MCF 10A (cell line): ENCODE data around the gene KIF18A. TPM values are rescaled to one million over a fixed set of nuclear protein-coding genes. Genes with fewer than 3 reads are reported as not detected.
A peak's percentile ranks its signal among the peaks of the same experiment; 100 is the strongest.

Source experiments
- BruUV-seq: library from RNA; stranded (reverse); fragments of 400-500 nt; replicated peaks from 2 replicates; lab custom pipeline; 2021; lab: Mats Ljungman, UMichigan
- CTCF ChIA-PET: fragments of 300-600 bp; sonication (Branson Sonifier 250); formaldehyde crosslinking; extraction: SDS; loops from one replicate; lab custom pipeline; 2021; ENCODE audit warnings: antibody characterized with exemption, inconsistent platforms; lab: Yijun Ruan, JAX
- POLR2A ChIA-PET: fragments of 300-600, 350-650 bp; sonication (Branson Sonifier 250); formaldehyde crosslinking; extraction: SDS; loops from one replicate; lab custom pipeline; 2020; ENCODE audit warnings: antibody characterized with exemption, inconsistent platforms; lab: Yijun Ruan, JAX
- DNase-seq: peaks from one replicate; pipeline ENCODE4 v3.0.0-alpha.2; 2018; ENCODE audit not compliant: unreplicated experiment
- H3K27ac Mint-ChIP-seq: one replicate; pipeline ENCODE4 v1.8.0; 2022; ENCODE audit warnings: mild to moderate bottlenecking, low read depth, mixed read lengths; ENCODE audit not compliant: unreplicated experiment
- H3K27me3 Mint-ChIP-seq: one replicate; pipeline ENCODE4 v1.8.0; 2022; ENCODE audit warnings: mixed read lengths; ENCODE audit not compliant: insufficient read depth, unreplicated experiment
- H3K36me3 Mint-ChIP-seq: one replicate; pipeline ENCODE4 v1.8.0; 2022; ENCODE audit warnings: mild to moderate bottlenecking, moderate library complexity, mixed read lengths; ENCODE audit not compliant: insufficient read depth, unreplicated experiment
- H3K4me1 Mint-ChIP-seq: one replicate; pipeline ENCODE4 v1.8.0; 2022; ENCODE audit warnings: mixed read lengths; ENCODE audit not compliant: insufficient read depth, unreplicated experiment
- H3K4me3 Mint-ChIP-seq: one replicate; pipeline ENCODE4 v1.8.0; 2022; ENCODE audit warnings: mild to moderate bottlenecking, moderate library complexity, mixed read lengths; ENCODE audit not compliant: unreplicated experiment
- H3K9me3 Mint-ChIP-seq: one replicate; pipeline ENCODE4 v1.8.0; 2022; ENCODE audit warnings: mixed read lengths; ENCODE audit not compliant: unreplicated experiment
- intact Hi-C: fragments of 100-400 bp; cut with micrococcal nuclease; formaldehyde crosslinking; loops from 2 replicates; pipeline ENCODE4 v1.14.1; 2022
- total RNA-seq: library from RNA; stranded (reverse); gene quantifications from 2 replicates; pipeline ENCODE4 v1.2.3, GENCODE V29; 2022
- TF ChIP-seq, protein P1 (sequence below): fragments of 200-600 bp; IDR thresholded peaks from one replicate; pipeline ENCODE4 v1.8.0; 2022; ENCODE audit warnings: antibody characterized with exemption, mild to moderate bottlenecking; ENCODE audit not compliant: unreplicated experiment

KIF18A gene
- total RNA-seq, 1 experiment from 2014 or later = 12.9 TPM

DNA sequence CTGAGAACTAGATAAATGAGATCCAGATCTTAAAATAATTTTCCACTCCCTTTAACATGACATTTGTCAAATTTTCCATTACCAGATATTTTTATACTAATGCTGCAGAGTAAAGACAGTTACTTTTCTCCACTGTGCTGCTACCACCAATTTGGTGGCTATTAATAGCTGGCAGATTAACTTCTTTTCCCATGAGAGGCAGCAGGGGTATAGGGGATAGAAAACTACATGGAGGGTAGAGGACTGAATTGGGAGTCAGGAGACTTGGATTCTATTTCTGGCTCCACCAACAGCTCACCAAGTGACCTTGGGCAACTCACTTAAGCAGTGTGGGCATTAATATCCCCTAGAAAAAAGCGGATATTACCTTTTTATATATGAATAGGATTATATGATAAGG, 69.2 kb downstream of the KIF18A start:
- POLR2A ChIA-PET = no interaction called here

DNA sequence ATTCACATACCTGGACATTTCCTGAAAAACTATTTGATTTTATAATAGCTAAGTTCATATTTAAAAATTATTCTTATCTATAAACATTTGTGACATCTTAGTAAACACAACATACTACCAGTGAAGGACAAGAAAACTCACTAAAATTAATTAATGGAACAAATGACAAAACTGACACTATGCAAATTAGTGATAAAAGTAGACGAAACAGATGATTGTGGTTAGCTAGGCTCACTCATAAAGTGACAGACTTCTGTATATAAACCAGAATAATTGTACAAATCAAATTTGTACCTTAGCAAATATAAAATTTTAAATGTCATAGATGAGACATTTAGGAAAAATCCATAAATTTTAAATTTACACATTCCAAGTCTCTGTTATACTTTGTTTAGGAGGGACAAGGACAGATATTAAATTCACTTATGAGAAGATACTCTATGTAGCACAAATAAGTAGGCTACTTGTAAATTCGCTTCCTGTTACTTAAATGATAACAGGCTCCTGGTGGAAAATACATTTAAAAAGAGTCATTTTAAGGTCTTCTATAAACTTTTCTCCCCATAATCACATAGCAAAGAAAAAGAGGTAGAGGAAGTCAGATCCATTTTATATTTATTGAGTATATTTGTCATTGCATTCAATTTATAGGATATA, 81.2 kb downstream of the KIF18A start:
- peaks cover 6% of the 10 kb centered on the region for H3K36me3 Mint-ChIP-seq
- intact Hi-C loops = no loop called here
- BruUV-seq = no TSS peak
- ChIA-PET POLR2A (interaction anchor here (0.7 kb wide), 1 partner anchor 37 kb away, joined by 3 read pairs; no protein-coding TSS in a partner anchor), CTCF (no interaction called here)
- TF ChIP-seq, protein P1, sequence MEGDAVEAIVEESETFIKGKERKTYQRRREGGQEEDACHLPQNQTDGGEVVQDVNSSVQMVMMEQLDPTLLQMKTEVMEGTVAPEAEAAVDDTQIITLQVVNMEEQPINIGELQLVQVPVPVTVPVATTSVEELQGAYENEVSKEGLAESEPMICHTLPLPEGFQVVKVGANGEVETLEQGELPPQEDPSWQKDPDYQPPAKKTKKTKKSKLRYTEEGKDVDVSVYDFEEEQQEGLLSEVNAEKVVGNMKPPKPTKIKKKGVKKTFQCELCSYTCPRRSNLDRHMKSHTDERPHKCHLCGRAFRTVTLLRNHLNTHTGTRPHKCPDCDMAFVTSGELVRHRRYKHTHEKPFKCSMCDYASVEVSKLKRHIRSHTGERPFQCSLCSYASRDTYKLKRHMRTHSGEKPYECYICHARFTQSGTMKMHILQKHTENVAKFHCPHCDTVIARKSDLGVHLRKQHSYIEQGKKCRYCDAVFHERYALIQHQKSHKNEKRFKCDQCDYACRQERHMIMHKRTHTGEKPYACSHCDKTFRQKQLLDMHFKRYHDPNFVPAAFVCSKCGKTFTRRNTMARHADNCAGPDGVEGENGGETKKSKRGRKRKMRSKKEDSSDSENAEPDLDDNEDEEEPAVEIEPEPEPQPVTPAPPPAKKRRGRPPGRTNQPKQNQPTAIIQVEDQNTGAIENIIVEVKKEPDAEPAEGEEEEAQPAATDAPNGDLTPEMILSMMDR = no peak
- no peaks in the 10 kb centered on the region for H3K27me3 Mint-ChIP-seq
- H3K4me1 Mint-ChIP-seq = no peaks in the 10 kb centered on the region
- H3K27ac Mint-ChIP-seq = no peak overlapping the region
- no peaks in the 10 kb centered on the region for H3K9me3 Mint-ChIP-seq
- H3K4me3 Mint-ChIP-seq = no peak overlapping the region
- no peak for DNase-seq

More for the DNA sequence above, 69.2 kb downstream of the KIF18A start:
- Mint-ChIP-seq H3K4me1 (peaks cover 5% of the 10 kb centered on the region), H3K36me3 (peaks cover 8% of the 10 kb centered on the region), H3K9me3 (no peaks in the 10 kb centered on the region), H3K27me3 (no peaks in the 10 kb centered on the region), H3K4me3 (no peak overlapping the region), H3K27ac (no peak overlapping the region)
- no peak for DNase-seq
- intact Hi-C loops = no loop called here
- TF ChIP-seq, protein P1 = no peak
- CTCF ChIA-PET = interaction anchor here (0.6 kb wide), 1 partner anchor 75 kb away, joined by 3 read pairs; no protein-coding TSS in a partner anchor
- BruUV-seq = no TSS peak

DNA sequence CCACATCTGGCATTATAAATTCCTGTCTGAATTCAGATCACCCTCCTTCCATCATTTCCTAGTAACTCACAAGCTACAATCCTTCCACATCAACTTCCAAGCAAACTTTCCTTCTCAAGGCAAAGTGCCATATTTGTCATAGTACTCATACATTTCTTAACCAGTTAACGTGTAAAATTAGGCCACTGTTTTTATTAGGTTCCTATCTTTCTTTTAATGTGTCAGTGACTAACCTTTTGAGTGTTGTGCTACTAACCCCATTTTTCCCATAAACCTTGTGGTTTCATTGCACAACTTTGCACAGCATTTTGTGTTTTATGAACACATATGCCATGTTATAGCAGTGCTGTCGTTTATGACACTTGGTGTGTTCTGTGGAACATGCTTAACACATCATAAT, 90.1 kb downstream of the KIF18A start:
- no peaks in the 10 kb centered on the region for H3K9me3 Mint-ChIP-seq
- CTCF ChIA-PET = interaction anchor here (0.7 kb wide), 1 partner anchor 319 kb away, joined by 3 read pairs; no protein-coding TSS in a partner anchor
- DNase-seq = peak; percentile 53
- TF ChIP-seq, protein P1 = no peak
- POLR2A ChIA-PET = no interaction called here
- H3K27me3 Mint-ChIP-seq = no peaks in the 10 kb centered on the region
- H3K4me3 Mint-ChIP-seq = no peak overlapping the region
- intact Hi-C loops = no loop called here
- no TSS peak for BruUV-seq
- no peaks in the 10 kb centered on the region for H3K36me3 Mint-ChIP-seq
- H3K4me1 Mint-ChIP-seq = peaks cover 7% of the 10 kb centered on the region
- peak overlapping the region; percentile 20 for H3K27ac Mint-ChIP-seq

- no peaks in the 10 kb centered on the region for H3K36me3 Mint-ChIP-seq
- no peak overlapping the region for H3K4me3 Mint-ChIP-seq
- CTCF ChIA-PET = no interaction called here
- H3K27me3 Mint-ChIP-seq = no peaks in the 10 kb centered on the region
- H3K4me1 Mint-ChIP-seq = peaks cover 4% of the 10 kb centered on the region
- intact Hi-C loops = no loop called here
- POLR2A ChIA-PET = no interaction called here
- no TSS peak for BruUV-seq
- TF ChIP-seq, protein P1 = no peak
- DNase-seq = no peak
- no peaks in the 10 kb centered on the region for H3K9me3 Mint-ChIP-seq
- peak overlapping the region; percentile 32 for H3K27ac Mint-ChIP-seq
These were observed 96.1 kb downstream of the KIF18A start for GRCh38 chr11:28011813-28012212.
